Neural progenitor cell (in vitro differentiated cells): ENCODE measurements around the gene REPIN1.

Experiments used
- EZH2 ChIP-seq: fragments of 200-600 bp; sonication (generic); IDR thresholded peaks from 2 replicates; pipeline ENCODE4 v1.6.1; 2017; ENCODE audit warnings: antibody characterized with exemption, mild to moderate bottlenecking, moderate library complexity
- EZH2phosphoT487 ChIP-seq: fragments of 200-600 bp; sonication (generic); IDR thresholded peaks from 2 replicates; pipeline ENCODE4 v1.6.1; 2017; ENCODE audit warnings: antibody characterized with exemption
- TF ChIP-seq, protein P1 (sequence below): fragments of 200-600 bp; sonication (generic); IDR thresholded peaks from 2 replicates; pipeline ENCODE4 v1.5.1; 2017; ENCODE audit warnings: antibody characterized with exemption, mild to moderate bottlenecking

- TF ChIP-seq, protein P1, sequence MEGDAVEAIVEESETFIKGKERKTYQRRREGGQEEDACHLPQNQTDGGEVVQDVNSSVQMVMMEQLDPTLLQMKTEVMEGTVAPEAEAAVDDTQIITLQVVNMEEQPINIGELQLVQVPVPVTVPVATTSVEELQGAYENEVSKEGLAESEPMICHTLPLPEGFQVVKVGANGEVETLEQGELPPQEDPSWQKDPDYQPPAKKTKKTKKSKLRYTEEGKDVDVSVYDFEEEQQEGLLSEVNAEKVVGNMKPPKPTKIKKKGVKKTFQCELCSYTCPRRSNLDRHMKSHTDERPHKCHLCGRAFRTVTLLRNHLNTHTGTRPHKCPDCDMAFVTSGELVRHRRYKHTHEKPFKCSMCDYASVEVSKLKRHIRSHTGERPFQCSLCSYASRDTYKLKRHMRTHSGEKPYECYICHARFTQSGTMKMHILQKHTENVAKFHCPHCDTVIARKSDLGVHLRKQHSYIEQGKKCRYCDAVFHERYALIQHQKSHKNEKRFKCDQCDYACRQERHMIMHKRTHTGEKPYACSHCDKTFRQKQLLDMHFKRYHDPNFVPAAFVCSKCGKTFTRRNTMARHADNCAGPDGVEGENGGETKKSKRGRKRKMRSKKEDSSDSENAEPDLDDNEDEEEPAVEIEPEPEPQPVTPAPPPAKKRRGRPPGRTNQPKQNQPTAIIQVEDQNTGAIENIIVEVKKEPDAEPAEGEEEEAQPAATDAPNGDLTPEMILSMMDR: no peak
- TF ChIP-seq EZH2: no peak
- no peak for TF ChIP-seq EZH2phosphoT487
Measured at GRCh38 chr7:150361807-150362621, 6.6 kb upstream of the REPIN1 start.
